Limb (tissue), 2 donors: ENCODE measurements around the gene LHFPL3.

Experiments
- DNase-seq, 2 donors: peaks; one replicate each; pipeline ENCODE4 v3.0.0-alpha.2; 2016; ENCODE audit errors: extremely low spot score in 2 of 2

The LHFPL3 gene

GRCh38 chr7:104371216-104371979 lies 43.0 kb downstream of the LHFPL3 start:
- no peak for DNase-seq

DNA sequence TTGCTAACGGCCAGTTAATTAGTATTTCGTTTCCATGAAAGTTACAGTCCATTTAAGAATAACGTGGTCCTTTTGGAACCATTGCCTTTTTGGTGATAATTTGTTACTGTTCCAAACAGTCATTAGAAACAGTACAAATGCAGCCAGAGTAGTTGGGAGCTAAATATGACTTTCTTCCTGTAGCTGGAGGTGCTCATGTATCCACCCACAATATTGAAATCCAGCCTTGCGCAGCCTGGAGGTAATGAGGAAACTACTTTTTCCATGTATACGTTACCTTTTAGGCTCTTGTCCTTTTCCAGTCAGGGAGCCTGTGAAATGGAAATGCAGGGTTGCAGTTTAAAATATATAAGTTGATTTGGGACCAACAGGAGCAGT lies 43.6 kb downstream of the LHFPL3 start:
- no peak for DNase-seq

DNA sequence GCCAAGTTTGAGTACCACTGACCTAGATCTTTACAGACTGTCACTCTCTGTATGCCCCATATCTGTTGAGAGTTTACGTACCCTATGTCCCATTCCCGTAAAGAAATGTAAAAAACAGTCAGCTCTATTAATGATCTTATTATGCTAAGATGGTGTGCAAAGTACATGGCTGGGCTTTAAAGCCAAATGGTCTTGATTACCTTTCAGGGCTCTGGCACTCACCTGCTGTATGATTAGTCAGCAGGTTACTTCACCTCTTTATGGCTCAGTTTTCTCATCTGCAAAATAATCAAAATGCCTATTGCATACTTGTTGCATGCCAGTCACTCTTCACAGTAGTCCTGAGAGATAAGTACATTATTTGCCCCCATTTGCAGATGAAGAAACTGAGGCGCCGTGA lies 54.2 kb downstream of the LHFPL3 start:
- no peak for DNase-seq

DNA sequence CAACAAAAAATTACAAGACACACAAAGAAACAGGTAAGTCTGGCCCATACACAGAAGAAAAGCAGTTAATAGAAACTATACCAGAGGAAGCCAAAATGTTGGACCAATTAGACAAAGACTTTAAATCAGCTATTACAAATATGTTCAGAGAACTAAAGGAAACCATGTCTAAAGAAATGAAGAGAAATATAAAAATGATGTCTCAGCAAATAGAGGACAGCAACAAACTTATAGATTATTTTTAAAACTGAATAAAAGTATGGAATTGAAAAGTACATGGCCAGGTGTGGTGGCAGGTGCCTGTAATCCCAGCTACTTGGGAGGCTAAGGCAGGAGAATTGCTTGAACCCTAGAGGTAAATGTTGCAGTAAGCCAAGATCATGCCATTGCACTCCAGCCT lies 58.5 kb downstream of the LHFPL3 start:
- no peak for DNase-seq

DNA sequence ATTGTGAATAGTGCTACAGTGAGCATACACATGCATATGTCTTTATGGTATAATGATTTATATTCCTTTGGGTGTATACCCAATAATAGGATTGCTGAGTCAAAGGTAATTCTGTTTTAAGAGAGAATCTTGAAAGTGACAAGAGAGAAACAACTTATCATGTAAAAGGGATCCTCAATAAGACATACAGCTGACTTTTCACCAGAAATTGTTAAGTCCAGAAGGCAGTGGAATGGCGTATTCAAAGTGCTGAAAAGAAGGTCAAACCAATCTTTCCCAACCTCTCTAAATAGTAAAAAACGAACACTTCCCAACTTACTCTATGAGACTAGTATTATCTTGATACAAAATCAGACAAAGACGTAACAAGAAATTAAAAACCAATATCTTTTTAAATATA lies 59.8 kb downstream of the LHFPL3 start:
- no peak for DNase-seq

DNA sequence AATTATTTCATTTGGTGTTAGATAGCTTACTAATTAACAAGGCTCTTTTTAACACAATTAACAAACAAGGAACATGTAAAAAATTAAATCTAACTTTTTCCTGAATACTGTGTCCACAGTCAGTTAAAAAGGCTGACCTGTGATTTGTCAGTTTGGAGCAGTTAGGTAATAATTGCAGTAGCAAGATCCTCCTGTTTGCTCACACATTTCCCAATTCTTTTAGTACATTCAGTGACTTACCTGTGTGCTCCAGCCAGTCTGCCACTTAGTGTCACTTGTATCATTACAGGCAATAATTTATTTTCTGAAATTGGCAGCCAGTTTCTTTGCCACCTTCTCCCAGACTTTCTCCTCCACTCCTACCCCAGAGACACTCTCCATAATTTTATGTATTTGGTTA lies 66.8 kb downstream of the LHFPL3 start:
- DNase-seq = no peak

GRCh38 chr7:104397442-104397841 lies 69.0 kb downstream of the LHFPL3 start:
- DNase-seq = no peak

GRCh38 chr7:104408371-104408770 lies 80.0 kb downstream of the LHFPL3 start:
- no peak for DNase-seq

DNA sequence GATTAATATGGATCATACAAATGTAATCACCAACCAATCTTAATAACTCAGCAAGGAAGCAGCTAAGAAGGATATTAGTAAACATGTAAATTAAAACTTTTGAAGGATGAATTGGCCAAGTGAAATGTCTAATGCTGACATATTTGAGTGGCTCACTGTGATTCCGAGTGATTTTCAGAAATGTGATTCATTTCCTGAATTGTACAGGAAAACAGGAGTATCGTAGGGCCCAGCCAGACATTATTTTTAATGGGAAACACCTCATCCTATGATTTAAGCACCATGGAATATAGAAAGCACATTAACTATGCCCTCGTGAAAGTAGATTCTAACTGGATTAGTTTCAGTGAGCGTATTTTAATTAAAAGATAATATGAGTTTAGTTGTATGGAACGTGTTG lies 82.3 kb downstream of the LHFPL3 start:
- DNase-seq = no peak

DNA sequence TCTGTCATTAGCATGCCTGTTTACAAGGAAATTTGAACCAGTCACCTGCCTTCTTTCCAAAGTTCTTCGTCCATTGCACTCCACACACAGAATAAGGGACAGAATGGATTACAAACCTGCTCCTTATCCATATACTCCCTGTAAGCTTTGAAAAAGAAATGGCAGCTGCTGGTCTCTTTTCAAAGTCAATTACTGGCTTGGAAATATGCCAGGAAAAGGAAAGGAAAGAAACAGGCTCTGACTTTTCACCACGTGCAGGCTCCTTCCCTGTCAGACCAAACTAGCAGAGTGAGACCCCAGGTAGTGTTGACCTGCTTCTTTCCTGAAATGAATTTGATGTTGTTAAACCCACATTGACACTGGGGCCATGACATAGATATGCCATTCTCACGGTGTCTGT lies 84.5 kb downstream of the LHFPL3 start:
- no peak for DNase-seq

DNA sequence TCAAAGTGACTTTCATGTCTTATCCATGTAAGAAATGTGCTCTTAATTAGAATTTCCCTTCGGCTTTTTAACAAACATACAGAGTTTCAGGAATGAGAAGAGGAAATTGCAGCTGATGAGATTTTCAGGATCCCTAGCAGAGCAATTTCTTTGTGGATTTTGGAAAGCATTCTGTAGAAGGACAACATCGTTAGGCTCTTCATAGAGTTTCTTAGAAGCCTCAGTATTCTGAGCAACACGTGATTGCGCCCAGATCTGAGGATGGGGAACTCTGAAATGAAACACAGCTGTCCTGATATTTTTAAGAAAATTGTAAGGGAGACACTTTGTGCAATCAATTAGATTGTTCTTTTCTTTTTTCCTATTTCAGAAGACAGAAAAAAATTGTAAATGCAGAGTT lies 85.8 kb downstream of the LHFPL3 start:
- no peak for DNase-seq

DNA sequence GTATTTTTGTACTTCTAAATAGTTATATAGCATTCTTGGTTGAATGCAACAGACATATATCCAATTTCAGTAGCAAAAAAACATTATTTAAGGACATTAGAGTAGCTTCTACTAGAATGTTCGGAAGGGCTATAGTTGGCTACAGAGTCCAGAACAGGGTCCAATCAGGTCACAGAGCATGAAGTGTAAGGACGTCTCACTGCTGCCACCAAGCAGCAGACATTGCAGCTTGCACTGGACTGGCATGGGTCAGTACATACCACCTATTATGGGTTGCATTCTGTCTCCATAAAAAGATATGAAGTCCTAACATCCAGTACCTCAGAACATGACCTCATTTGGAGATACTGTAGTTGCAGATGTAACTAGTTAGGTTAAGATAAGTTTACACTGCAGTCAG lies 87.3 kb downstream of the LHFPL3 start:
- DNase-seq = no peak

GRCh38 chr7:104416866-104417393 lies 88.5 kb downstream of the LHFPL3 start:
- no peak for DNase-seq

DNA sequence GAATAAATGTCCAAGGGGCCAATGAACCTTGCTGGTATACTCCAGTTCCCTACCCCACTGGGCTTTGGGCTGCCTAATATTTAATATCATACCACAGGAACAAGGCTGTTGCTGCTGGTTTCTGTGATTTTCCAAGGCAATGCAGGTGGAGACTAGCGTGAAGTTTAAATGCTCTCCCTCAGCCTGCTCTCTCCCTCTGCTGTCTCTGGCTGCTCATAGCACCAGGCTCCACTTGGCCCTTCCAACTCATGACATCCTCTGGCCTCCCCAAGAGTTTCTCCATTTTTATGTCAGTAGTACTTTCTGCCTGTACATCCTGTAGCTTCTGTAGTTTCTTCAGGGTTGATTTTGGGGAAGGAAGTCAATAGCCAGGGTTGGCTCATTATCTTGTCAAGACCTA lies 103.5 kb downstream of the LHFPL3 start:
- DNase-seq = no peak

DNA sequence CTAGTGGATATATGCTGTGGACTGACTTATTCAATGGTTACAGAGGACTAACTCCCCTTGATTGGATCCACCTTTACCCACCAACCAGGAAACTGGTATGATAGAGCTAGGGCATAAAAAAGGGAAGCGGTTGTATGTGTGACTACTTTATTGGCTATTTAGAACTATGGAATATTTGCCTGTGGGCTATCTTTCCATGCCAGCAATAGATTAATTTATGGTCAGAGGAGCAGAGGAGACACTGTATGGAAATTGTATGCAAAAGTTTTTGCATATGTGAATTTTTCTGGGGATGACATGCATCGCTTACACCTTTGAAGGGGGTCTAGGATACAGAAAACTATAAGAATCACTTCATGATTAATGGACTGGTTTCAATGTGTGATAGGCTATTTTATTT lies 105.7 kb downstream of the LHFPL3 start:
- DNase-seq = no peak

GRCh38 chr7:104442481-104442880 lies 114.1 kb downstream of the LHFPL3 start:
- no peak for DNase-seq

DNA sequence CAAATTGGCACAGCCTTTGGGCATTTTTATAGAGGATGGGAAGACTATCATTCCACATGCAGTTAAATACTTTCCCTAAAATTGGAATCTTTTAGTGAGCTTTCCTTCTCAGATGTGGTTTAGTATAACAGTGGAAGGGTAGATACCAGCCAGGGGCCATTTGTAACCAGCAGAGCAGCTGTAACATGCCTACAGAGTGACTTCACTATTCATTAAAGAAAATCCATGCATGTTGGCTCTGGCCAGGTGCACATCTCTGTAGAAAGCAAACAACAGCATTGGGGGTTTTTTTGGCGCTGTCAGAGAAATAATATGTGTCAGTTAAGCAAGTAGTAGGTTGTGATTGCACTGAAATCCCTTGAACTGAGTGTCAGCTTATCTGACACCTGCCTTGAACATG lies 115.6 kb downstream of the LHFPL3 start:
- DNase-seq = no peak

DNA sequence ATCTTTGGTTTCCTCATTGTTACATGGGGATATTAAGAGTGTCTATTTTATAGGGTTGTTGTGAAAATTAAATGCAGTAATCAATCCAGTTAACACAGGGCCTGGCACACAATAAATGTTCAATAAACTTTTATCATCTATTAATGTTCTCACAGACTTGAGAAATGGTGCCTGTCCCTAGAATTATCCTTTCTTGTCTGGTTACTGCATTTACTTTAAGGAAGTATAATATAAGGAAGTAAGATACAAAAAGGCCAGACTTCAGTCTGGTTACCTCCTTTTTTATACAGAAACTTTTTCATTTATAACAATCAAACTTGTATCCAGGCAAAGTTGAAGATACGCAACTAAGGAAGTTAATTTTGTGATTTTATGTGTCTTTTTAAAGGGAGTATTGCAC lies 117.0 kb downstream of the LHFPL3 start:
- DNase-seq = no peak

DNA sequence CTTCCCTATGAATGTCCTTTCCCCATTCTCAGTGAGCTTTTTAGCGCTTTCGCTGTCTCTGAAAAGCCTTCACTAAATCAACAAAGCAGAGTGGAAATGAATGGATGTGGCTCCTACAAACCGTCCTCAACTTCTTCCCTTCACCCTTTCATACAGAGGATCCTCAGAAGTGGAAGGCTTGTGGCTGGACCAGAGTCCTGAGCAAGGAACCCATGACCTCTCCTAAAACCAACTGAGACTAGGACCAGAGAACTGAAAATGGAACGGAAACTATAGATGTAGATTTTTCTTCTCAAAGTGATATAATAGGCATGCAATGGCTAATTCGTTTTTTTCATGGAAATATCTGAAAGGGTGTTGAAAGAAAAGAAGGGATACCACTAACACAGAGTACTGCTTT lies 122.5 kb downstream of the LHFPL3 start:
- DNase-seq = no peak

- no peak for DNase-seq
Measured at GRCh38 chr7:104453190-104453589, 124.8 kb downstream of the LHFPL3 start.

DNA sequence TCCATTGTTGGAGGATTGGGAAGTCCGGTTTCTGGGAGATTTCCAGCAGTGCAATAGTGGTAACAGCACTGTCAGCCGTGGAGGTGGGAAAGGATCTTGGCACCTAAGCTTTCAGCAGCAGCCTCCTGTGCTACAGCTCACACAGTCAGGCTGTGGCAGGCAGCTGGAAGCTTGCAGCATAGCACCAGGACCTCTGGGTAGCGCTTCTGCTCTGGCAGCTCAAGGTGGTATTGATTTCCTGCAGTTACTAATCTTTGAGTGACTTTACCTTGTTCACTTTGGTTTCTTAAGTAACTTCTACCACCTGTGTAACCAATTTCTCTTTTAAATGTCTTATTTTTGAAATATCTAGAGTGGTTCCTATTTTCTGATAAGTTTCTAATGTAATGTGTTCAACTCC lies 130.5 kb downstream of the LHFPL3 start:
- no peak for DNase-seq

DNA sequence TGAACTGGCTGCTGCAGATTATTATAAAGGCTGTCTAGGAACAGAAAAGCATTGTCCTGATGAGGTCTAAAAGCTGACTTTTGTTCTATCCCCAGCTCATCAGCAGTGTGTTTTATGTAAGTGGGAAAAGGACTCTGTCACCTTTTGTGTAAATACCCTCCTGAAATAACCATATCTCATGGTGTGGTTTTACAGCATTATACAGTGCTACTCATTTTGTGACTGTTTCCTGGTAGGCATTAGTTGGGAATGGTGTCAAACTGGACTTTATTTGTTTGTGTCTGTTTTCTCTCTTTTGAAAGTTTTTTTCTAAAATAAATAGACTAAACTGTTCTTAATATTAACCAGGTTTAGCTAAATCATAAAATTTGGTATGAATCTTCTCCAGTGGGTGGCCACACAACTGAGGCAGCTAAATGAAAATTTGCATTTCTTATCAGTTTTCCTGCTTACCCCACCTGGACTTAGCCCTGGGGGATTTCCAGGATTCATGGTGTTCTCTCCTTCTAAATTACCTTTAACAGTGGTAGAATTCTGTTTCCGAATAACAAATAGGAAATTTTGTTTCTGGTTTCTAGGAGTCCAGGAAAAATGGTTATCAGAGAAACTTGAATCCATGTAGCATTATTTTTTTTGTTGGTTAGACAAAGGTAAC lies 140.9 kb downstream of the LHFPL3 start:
- no peak for DNase-seq

- DNase-seq = no peak
Measured at GRCh38 chr7:104480529-104480928, 152.1 kb downstream of the LHFPL3 start.
